HG03108 (cell line): ENCODE measurements around the gene ACE.
A peak's percentile ranks its signal among the peaks of the same experiment; 100 is the strongest.
"Not testable (repeated sequence)": the region's sequence is repeated elsewhere in the genome, so short reads cannot be mapped to it uniquely, and the experiment has no call there.

ENCODE experiments used
- ATAC-seq: cut with Tn5 transposase; IDR thresholded peaks from one replicate; pipeline ENCODE4 v1.9.1; 2021; ENCODE audit warnings: moderate library complexity; ENCODE audit not compliant: unreplicated experiment

Gene ACE

GRCh38 chr17:63443053-63443452, 33.8 kb upstream of the ACE start:
- no peak for ATAC-seq

- no peak for ATAC-seq
Measured at GRCh38 chr17:63444457-63444856, 32.4 kb upstream of the ACE start.

- ATAC-seq, result no peak
Measured at GRCh38 chr17:63445065-63445464, 31.8 kb upstream of the ACE start.

GRCh38 chr17:63445571-63445953, 31.3 kb upstream of the ACE start:
- peak; percentile 18 for ATAC-seq

- ATAC-seq, result peak; percentile 37
Measured at GRCh38 chr17:63445954-63446752, 30.7 kb upstream of the ACE start, which contains the start of gene CYB561. Gene CYB561 (minus strand): TSS chr17:63446306. CDS start chr17:63437547, 8,759 bp downstream.

GRCh38 chr17:63446753-63447470, 29.9 kb upstream of the ACE start:
- peak; percentile 8 for ATAC-seq

- no peak for ATAC-seq
Measured at GRCh38 chr17:63447471-63448009, 29.3 kb upstream of the ACE start.

GRCh38 chr17:63448655-63449054, 28.2 kb upstream of the ACE start:
- no peak for ATAC-seq

- ATAC-seq, result no peak
Measured at GRCh38 chr17:63450551-63450950, 26.3 kb upstream of the ACE start.

GRCh38 chr17:63451150-63451549, 25.7 kb upstream of the ACE start:
- no peak for ATAC-seq

- ATAC-seq, result no peak
Measured at GRCh38 chr17:63452046-63452961, 24.6 kb upstream of the ACE start.

- ATAC-seq, result no peak
Measured at GRCh38 chr17:63452962-63453551, 23.8 kb upstream of the ACE start.

GRCh38 chr17:63454357-63454756, 22.5 kb upstream of the ACE start:
- not testable (repeated sequence) for ATAC-seq

GRCh38 chr17:63454915-63455314, 21.9 kb upstream of the ACE start:
- no peak for ATAC-seq

GRCh38 chr17:63455417-63455816, 21.4 kb upstream of the ACE start:
- ATAC-seq, result no peak

- ATAC-seq, result no peak
Measured at GRCh38 chr17:63458478-63458877, 18.4 kb upstream of the ACE start.

- no peak for ATAC-seq
Measured at GRCh38 chr17:63460018-63460417, 16.8 kb upstream of the ACE start.

- ATAC-seq, result no peak
Measured at GRCh38 chr17:63463771-63464170, 13.1 kb upstream of the ACE start.

GRCh38 chr17:63464691-63465236, 12.1 kb upstream of the ACE start:
- no peak for ATAC-seq

- ATAC-seq, result not testable (repeated sequence)
Measured at GRCh38 chr17:63468099-63468498, 8.8 kb upstream of the ACE start.
